ENCODE results near the gene TMEM33. TPM values are rescaled to one million over a fixed set of nuclear protein-coding genes. Genes with fewer than 3 reads are reported as not detected.

TMEM33 gene
- total RNA-seq, 4 donors from 2014 or later = 50.7 to 65.4 (median 54.6) TPM

- H3K27ac ChIP-seq = no peak overlapping the region
- H3K27me3 ChIP-seq = no peaks in the 10 kb centered on the region
- no peak for DNase-seq
- intact Hi-C loops (cut with DNase I) = no loop called here
- H3K36me3 ChIP-seq = peaks cover 0 to 20% of the 10 kb centered on the region in 2 donors
- no peak overlapping the region for H3K4me3 ChIP-seq (replicated peaks in 1 of 3)
- TF ChIP-seq POLR2A (IDR thresholded peaks at IDR 0.05) (no peak), CTCF (IDR thresholded peaks at IDR 0.05) (no peak)
- H3K4me1 ChIP-seq = no peaks in the 10 kb centered on the region
- no peaks in the 10 kb centered on the region for H3K9me3 ChIP-seq
- WGBS, 2 donors = 82 to 86% methylated on average over 3 of the region's 3 CpGs
Measured at GRCh38 chr4:41949531-41949930, 14.3 kb downstream of the TMEM33 start.

- no peak for DNase-seq
- 20 to 31% methylated on average over 1 of the region's 1 CpG for WGBS, 2 donors
- Histone ChIP-seq H3K27me3 (no peaks in the 10 kb centered on the region), H3K27ac (no peak overlapping the region), H3K36me3 (peaks cover 0 to 9% of the 10 kb centered on the region in 2 donors), H3K4me1 (no peaks in the 10 kb centered on the region), H3K4me3 (replicated peaks in 1 of 3) (no peak overlapping the region), H3K9me3 (no peaks in the 10 kb centered on the region)
- intact Hi-C loops (cut with DNase I) = no loop called here
- TF ChIP-seq CTCF (IDR thresholded peaks at IDR 0.05) = peak in 3 of 6 experiments; percentile 35 to 42 (median 39)
- TF ChIP-seq POLR2A (IDR thresholded peaks at IDR 0.05) = no peak
Measured at GRCh38 chr4:41957634-41958033, 22.4 kb downstream of the TMEM33 start.

- no peak for DNase-seq
- WGBS, 2 donors = 89 to 92% methylated on average over 4 of the region's 4 CpGs
- Histone ChIP-seq H3K4me3 (replicated peaks in 1 of 3) (no peak overlapping the region), H3K4me1 (no peaks in the 10 kb centered on the region), H3K9me3 (no peaks in the 10 kb centered on the region), H3K36me3 (no peaks in the 10 kb centered on the region), H3K27ac (no peak overlapping the region), H3K27me3 (no peaks in the 10 kb centered on the region)
- TF ChIP-seq POLR2A (IDR thresholded peaks at IDR 0.05) (no peak), CTCF (IDR thresholded peaks at IDR 0.05) (peak in 2 of 6 experiments; percentile 19 to 38)
- intact Hi-C loops (cut with DNase I) = no loop called here
Measured at GRCh38 chr4:41963105-41963504, 27.9 kb downstream of the TMEM33 start.

GRCh38 chr4:41964401-41964800, 29.2 kb downstream of the TMEM33 start:
- no peak overlapping the region for H3K4me3 ChIP-seq (replicated peaks in 1 of 3)
- H3K4me1 ChIP-seq = no peaks in the 10 kb centered on the region
- no peak for DNase-seq
- no peaks in the 10 kb centered on the region for H3K9me3 ChIP-seq
- WGBS, 2 donors = 86 to 94% methylated on average over 1 of the region's 1 CpG
- H3K27ac ChIP-seq = no peak overlapping the region
- TF ChIP-seq POLR2A (IDR thresholded peaks at IDR 0.05) (no peak), CTCF (IDR thresholded peaks at IDR 0.05) (no peak)
- H3K36me3 ChIP-seq = no peaks in the 10 kb centered on the region
- H3K27me3 ChIP-seq = no peaks in the 10 kb centered on the region
- intact Hi-C loops (cut with DNase I) = no loop called here

GRCh38 chr4:41967392-41967791, 32.2 kb downstream of the TMEM33 start:
- TF ChIP-seq CTCF (IDR thresholded peaks at IDR 0.05) (no peak), POLR2A (IDR thresholded peaks at IDR 0.05) (no peak)
- Histone ChIP-seq H3K9me3 (no peaks in the 10 kb centered on the region), H3K36me3 (no peaks in the 10 kb centered on the region), H3K27ac (no peak overlapping the region), H3K4me3 (replicated peaks in 1 of 3) (no peak overlapping the region), H3K27me3 (no peaks in the 10 kb centered on the region), H3K4me1 (no peaks in the 10 kb centered on the region)
- DNase-seq = no peak
- WGBS, 2 donors = 94 to 97% methylated on average over 2 of the region's 2 CpGs
- intact Hi-C loops (cut with DNase I) = no loop called here
